ENCODE results near the gene HORMAD2. TPM values are rescaled to one million over a fixed set of nuclear protein-coding genes. Genes with fewer than 3 reads are reported as not detected.

The HORMAD2 gene
- total and polyA plus RNA-seq, 4 donors, result 0.11 to 0.86 (median 0.37) TPM

- no peak for DNase-seq (ENCODE audit: low read depth in 4 of 6, low spot score in 6 of 6)
- H3K27ac ChIP-seq (ENCODE audit: low read depth, low read length), result no peak overlapping the region
- H3K9me3 ChIP-seq (ENCODE audit: control insufficient read depth, insufficient read depth, low read length), result no peaks in the 10 kb centered on the region
- H3K4me1 ChIP-seq (ENCODE audit: control insufficient read depth, insufficient read depth, low read length), result peaks cover 10% of the 10 kb centered on the region
- 81% methylated on average over 11 of the region's 11 CpGs for WGBS (ENCODE audit: insufficient coverage)
- no peak overlapping the region for H3K4me3 ChIP-seq (ENCODE audit: low read depth, low read length)
- H3K27me3 ChIP-seq (ENCODE audit: control insufficient read depth, insufficient read depth, low read length), result no peaks in the 10 kb centered on the region
- H3K36me3 ChIP-seq (ENCODE audit: control insufficient read depth, insufficient read depth, low read length), result no peaks in the 10 kb centered on the region
These were observed 146.0 kb downstream of the HORMAD2 start for GRCh38 chr22:30226192-30226832.

Other genes with a start within 250 kb of the HORMAD2 start
- gene ASCC2, start 242.2 kb upstream of the HORMAD2 start, total RNA-seq, result 10 to 100 TPM; 18.5 to 31.8 TPM
- 10 to 100 TPM; 45.8 to 55.5 TPM for gene ASCC2, start 242.2 kb upstream of the HORMAD2 start, polyA plus RNA-seq (ENCODE audit: insufficient read length in 2 of 2)
- gene MTMR3, start 197.3 kb upstream of the HORMAD2 start, total RNA-seq, result 10 to 100 TPM; 47.6 to 61.3 TPM
- 10 to 100 TPM; 50.6 to 52.5 TPM for gene MTMR3, start 197.3 kb upstream of the HORMAD2 start, polyA plus RNA-seq (ENCODE audit: insufficient read length in 2 of 2)
- under 1 TPM; 0.20 to 0.61 TPM for gene LIF, start 166.3 kb downstream of the HORMAD2 start, total RNA-seq
- gene LIF, start 166.3 kb downstream of the HORMAD2 start, polyA plus RNA-seq (ENCODE audit: insufficient read length in 2 of 2), result under 1 TPM; 0.46 to 0.84 TPM
- gene OSM, start 186.4 kb downstream of the HORMAD2 start, total RNA-seq, result 1 to 10 TPM in 1 of 2 donors, under 1 TPM in 1; 0.39 to 1.9 TPM
- under 1 TPM; 0.62 to 0.68 TPM for gene OSM, start 186.4 kb downstream of the HORMAD2 start, polyA plus RNA-seq (ENCODE audit: insufficient read length in 2 of 2)
- 10 to 100 TPM in 1 of 2 donors, 1 to 10 TPM in 1; 6.6 to 34.9 TPM for gene CASTOR1, start 209.0 kb downstream of the HORMAD2 start, total RNA-seq
- 10 to 100 TPM; 10.4 to 17.4 TPM for gene CASTOR1, start 209.0 kb downstream of the HORMAD2 start, polyA plus RNA-seq (ENCODE audit: insufficient read length in 2 of 2)
- 10 to 100 TPM in 1 of 2 donors, 1 to 10 TPM in 1; 9.1 to 16.3 TPM for gene TBC1D10A, start 246.5 kb downstream of the HORMAD2 start, total RNA-seq
- gene TBC1D10A, start 246.5 kb downstream of the HORMAD2 start, polyA plus RNA-seq (ENCODE audit: insufficient read length in 2 of 2), result 10 to 100 TPM; 18.0 to 24.5 TPM